Stimulated activated CD8-positive, alpha-beta memory T cell treated with anti-CD3 and anti-CD28 coated beads, Interleukin-15, amount 100 ng/mL, for 1 hour (primary cell): ENCODE data around the gene RALA.
"Not testable (repeated sequence)": the region's sequence is repeated elsewhere in the genome, so short reads cannot be mapped to it uniquely, and the experiment has no call there.

Experiments used
- DNase-seq: peaks from one replicate; pipeline ENCODE4 v3.0.0-alpha.2; 2020; ENCODE audit warnings: low read depth

Gene RALA

DNA sequence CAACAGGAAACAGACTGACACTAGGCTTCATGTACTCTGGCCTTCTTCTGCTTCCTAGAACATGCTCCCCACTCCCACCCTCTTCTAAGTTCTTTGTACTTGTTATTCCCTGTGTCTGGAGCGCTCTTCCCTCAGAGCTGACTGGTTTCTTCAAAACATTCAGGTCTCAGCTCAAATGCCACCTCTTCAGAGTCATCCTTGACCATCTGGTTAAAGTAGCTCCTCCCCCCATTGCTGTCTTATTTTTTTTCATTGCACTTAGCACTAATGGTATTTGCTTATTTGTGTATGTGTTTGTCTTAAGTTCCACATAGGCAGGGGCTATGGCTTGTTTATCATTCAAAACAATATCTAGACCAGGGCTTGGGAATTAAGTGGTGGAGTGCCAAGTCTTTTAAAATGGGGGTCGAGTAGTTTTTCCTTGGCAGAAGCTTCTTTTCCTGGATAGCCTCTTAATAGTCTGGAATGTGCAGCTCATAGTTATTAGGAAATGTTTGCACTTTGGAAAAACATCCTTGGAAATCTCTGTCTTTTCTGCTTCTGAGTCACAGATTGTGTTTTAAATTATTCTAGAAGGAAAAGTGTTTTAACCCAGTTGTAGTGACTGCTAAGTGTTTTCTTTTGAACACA lies 60.0 kb downstream of the RALA start:
- DNase-seq: no peak

DNA sequence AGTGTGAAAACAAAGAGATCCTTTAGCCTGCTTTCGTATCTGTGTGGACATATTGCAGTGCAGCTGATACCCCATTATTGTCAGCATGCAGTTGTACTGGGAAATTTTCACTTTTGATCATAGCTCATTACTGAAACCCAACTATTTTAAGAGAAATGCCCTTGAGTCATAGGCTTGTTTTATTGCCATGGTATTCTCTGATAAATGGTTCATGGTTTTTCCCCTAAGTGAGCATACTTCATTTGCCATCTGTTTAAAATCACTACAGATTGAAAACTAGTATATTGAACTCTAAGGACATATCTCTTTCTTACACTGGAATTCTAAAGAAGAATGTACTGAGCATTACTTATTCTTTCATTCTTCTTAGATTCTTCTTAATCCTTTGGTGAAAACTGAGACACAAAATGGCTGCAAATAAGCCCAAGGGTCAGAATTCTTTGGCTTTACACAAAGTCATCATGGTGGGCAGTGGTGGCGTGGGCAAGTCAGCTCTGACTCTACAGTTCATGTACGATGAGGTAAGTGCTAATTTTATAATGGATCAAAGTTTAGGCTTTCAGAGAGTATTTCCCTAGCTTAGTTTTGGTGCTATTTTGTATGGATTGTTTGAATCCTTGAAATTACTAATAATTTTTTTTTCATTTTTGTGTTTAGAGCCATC lies 63.0 kb downstream of the RALA start:
- no peak for DNase-seq

DNA sequence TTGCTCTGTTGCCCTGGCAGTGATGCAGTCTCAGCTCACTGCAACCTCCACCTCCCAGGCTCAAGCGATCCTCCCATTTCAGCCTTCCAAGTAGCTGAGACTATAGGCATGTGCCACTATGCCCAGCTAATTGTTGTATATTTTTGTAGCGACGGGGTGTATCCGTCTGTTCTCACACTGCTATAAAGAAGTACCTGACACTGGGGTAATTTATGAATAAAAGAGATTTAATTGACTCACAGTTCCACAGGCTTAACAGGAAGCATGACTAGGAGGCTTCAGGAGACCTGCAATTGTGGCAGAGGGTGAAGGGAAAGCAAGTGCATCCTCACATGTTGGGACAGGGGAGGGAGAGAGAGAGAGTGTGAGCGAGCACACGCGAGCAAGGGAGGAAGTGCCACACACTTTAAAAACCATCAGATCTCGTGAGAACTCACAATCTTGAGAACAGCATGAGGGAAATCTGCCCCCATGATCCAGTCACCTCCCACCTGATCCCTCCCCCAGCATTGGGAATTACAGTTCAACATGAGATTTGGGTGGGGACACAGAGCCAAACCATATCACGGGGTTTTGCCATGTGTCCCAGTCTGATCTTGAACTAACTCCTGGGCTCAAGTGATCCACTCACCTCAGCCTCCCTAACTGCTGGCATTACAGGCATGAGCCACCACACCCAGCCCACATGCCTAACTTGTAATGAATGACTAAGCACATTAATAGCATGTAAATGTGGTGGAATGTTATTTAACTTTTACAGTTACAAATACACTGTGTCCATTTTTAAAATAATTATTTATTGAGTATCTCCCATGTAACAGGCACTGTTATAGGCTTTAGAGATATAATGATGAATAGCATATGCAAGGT lies 65.5 kb downstream of the RALA start:
- DNase-seq: no peak

DNA sequence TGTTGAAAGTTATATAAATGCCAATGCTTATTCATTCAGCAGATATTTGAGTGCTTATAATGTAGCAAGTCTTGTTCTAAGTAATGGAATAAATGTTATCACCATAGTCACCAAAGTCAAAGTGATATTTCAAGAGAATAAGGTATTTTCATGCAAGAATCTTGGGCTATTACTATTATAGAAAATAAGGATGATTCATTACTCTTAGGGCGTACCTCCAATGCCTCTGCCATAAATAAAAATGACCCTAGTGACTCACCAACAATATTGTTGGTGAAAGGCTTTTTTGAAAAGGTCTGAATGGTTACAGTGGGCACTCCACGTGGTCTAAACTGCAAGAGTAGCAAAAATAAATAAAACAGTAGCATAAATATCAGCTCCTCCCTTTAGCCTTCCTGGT lies 68.4 kb downstream of the RALA start:
- DNase-seq: no peak

DNA sequence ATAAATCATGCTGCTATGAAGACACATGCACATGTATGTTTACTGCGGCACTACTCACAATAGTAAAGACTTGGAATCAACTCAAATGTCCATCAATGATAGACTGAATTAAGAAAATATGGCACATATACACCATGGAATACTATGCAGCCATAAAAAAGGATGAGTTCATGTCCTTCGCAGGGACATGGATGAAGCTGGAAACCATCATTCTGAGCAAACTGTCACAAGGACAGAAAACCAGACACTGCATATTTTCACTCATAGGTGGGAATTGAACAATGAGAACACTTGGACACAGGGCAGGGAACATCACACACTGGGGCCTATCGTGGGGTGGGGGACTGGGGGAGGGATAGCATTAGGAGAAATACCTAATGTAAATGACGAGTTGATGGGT lies 69.7 kb downstream of the RALA start:
- DNase-seq: not testable (repeated sequence)

DNA sequence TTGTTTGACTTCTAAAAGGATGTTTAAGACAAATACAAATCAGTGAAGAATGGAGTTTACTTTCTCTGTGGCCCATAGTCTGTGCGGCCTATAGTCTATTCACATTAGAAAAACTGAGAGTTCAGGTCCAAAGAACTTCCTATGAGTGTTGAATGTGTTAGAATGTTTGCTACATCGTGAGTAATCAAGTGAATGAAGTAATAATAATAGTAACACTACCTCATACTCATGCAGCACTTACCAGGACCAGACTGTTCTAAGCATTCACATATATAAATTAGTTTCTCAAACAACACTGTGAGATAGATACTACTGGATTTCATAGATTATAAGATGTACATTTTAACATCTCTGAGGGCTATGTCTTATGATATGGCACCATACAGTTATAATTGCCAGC lies 70.4 kb downstream of the RALA start:
- DNase-seq: no peak

DNA sequence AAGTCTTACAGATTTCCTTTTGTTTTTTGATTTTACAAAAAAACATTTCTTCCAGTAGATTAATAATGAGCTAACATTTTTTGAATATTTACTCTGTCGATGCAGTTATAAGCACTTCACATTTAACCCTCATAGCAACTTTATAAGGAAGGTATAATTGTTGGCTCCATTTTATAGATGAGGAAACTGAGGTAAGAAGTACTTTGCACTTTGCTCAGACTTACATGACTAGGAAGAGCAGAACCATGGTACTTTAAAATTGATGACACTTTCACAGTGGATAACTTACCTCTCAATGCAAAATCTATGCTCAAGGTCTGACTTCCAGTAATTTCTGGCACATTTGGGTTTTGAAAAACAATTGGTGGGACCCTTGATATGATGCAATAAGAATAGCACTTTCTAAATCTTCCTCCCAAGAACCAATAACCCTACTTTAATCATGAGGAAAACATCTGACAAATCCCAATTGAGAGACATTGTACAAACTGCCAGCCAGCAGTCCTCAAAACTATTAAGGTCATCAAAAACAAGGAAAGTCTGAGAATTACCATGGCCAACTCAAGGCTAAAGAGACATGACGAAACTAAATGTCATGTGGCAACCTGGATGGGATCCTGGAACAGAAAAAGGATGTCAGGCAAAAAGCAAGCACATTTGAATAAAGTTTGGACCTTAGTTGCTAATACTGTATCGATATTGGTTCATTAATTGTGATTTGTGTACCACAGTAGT lies 72.6 kb downstream of the RALA start:
- no peak for DNase-seq

DNA sequence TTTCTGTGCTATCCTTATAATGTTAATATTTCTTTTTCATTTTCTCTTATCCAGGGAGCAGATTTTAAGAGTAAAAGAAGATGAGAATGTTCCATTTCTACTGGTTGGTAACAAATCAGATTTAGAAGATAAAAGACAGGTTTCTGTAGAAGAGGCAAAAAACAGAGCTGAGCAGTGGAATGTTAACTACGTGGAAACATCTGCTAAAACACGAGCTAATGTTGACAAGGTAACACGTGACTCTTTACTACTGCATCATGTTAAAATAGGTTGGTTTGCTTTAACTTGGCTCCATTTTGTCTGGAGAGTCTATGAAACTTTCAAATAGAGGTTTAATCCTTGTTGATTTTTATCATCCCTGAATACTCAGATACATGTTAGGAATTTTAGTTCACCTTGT lies 73.3 kb downstream of the RALA start:
- DNase-seq: no peak

DNA sequence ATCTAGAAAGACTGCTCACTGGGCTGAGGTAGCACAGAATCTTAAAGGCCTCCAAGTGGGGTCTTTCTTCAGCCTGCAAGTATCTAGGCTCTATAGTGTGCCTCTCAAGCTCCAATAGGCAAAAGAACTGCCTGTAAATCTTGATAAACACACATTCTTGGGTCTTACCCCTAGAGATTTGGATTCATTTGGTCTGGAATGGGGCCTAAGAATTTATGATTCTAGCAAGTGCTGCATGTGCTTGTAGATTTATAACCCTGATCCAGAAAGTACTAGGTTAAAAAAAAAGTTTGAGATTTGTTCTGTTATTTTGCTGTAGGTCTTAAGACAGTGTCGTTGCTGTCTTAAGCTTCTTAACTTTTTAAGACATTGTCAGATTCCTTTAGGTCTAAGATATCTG lies 74.1 kb downstream of the RALA start:
- no peak for DNase-seq

DNA sequence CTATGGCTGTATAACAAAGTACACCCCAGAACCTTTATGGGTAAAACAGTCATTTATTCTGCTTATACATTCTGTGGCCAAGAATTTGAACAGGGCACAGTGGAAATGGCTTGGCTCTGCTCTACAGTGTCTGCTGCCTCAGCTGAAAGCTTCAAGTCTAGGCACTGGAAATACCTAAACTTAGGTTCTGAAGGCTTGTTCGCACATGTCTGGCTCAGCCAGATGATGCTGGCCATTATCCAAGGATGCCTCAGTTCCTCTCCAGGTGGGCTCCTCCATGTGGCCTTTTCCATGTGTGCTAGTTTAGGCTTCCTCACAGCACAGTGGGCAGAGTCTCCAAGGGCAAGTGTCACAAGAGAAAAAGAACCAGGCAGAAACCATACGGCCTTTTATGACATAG lies 76.8 kb downstream of the RALA start:
- DNase-seq: no peak

DNA sequence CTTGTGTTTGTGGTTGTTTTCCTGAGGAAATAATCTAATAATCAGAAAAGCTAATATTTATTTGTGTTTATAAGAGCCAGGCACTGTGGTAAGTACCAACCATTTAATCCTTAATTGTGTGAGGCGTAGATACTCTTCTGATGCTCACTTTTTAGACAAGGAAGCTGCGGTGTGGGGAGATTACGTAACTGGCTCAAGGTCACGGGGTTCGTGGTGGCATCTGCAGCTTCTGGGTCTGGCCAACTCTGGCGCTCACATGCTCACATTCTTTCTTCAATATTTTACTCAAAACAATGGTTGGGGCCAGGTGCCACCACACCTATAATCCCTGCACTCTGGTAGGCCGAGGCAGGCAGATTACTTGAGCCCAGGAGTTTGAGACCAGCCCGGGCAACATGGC lies 77.6 kb downstream of the RALA start:
- DNase-seq: no peak

DNA sequence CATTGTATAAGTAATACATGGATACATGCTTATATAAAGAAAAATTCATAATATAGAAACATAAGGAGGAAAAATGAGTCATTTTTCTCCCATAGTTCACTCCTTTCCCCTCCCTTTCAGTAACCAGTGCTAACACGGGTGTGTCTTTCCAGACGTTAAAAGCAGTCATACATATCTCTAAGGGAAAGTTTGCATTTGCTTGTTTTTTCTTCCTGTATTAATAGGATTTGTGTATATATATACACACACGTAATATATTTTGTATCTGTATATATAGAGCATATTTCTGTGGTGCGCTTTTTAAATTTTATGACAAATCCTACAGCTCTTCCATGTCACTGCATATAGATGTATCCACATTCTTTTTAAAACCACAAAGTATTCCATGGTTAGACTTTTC lies 78.8 kb downstream of the RALA start:
- DNase-seq: no peak

DNA sequence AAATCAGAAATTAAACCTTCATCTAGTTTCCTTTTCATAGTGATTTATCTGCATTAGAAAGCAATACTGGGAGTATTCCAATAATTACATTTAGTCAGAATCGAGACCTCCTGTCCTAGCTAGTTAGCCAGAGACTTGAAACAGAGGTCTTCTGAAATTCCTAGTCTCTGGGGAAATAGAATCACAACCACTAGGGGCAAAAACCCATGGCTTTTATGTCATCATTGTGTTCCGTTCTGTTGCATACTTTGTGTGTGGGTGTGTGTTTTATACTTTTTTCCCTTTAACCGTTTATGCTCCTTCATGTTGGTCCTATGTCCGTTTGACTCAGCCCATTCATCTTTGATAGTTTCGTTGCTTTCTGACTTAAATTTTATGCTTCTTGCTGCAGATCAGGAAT lies 79.8 kb downstream of the RALA start:
- DNase-seq: no peak

DNA sequence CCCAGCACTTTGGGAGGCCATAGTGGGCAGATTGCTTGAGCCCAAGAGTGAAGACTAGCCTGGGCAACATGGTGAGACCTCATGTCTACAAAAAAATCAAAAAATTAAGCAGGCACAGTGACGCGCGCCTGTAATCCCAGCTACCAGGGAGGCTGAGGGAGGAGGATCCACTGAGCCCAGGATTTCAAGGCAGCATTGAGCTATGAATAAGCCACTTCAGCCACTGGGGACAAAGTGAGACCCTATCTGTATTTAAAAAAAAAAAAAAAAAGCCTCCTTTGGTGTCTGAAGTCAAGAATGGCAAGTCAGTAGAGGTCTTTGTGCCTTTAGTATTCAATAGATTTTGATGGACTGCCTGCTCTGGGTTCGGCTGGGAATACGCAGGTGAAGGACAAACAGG lies 85.7 kb downstream of the RALA start:
- no peak for DNase-seq

DNA sequence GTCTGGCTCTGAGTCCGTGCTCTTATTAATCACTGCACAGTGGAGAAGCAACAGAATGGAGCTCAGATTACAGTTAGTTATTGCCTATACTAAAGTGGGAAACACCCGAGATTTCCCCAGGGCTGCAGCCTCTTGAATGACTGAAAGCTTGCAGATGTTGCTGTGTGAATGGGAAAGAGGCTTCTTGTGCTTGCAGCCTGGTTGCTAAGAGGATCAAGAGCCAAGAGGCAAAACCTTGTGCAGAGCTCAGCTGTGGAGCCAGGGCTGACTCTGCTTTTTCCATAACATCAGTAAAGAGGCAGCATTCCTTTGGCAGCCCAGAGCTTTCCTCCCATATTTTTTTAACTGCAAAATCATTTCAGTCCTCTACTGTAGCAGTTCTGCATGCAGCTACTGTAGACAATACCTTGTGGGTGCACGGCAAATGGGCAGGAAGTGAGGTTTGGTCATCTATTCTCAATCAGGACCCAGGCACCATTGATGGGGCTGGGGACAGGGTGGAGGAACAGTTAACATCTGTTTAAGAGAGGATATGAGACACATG lies 86.5 kb downstream of the RALA start:
- no peak for DNase-seq

DNA sequence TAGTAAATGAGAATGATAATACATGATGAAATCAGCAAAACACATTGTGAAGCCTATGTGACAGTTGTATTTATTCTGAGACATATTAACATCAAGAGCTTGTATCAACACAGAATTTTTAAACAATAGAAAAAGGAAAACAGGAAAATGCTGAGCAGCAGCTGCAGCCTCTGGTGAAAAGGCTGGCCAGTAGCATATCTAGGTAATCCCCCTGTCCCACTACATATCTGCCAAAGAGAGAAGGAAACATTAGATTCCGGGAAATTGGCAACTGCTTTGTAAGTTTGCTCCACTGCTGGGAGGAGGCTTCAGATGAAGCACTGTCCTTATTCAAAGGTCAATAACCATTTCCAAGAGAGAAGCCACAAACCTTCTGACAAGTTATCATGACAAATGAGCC lies 89.4 kb downstream of the RALA start:
- DNase-seq: no peak

DNA sequence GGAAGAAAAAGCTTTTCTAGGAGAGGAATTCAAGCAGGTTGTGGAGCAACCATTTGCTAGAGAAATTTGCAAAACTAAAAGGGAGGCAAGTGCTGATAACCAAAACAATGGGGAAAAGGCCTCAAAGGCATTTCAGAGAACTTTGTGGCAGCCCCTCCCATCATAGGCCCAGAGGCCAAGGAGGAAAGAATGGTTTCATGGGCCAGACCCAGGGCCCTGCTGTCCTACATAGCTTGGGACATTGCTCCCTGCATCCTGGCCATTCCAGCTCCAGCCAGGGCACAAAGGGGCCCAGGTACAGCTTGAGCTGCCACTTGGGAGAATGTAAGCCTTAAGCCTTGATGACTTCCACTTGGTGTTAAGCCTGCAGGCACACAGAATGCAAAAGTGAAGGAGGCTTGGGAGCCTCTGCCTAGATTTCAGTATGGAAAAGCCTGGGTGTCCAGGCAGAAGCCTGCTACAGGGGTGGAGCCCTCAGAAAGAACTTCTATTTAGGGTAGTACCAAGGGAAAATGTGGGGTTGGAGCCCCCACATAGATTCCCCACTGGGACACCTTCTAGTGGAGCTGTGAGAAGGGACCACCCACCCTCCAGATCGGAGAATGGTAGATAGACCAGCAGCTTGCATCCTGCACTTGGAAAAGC lies 91.2 kb downstream of the RALA start:
- no peak for DNase-seq

DNA sequence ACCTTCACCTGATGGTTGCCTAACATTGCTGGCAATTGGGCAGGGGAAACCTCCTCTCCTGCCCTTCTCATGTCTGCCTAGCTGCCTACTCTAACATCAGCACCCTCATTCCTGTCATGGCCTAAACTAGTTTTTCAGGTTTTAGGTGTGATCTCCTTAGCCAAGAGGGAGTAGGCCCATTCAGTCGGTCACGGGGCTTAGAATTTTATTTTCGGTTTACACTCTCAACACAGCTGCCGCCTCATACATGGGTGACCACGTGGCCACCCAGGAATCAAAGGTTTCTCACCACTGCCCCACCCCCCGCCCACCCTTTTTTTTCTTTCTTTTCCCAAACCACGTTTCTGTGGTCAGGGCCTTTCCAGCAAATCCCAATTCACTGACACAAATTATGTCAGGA lies 97.2 kb downstream of the RALA start:
- DNase-seq: no peak

DNA sequence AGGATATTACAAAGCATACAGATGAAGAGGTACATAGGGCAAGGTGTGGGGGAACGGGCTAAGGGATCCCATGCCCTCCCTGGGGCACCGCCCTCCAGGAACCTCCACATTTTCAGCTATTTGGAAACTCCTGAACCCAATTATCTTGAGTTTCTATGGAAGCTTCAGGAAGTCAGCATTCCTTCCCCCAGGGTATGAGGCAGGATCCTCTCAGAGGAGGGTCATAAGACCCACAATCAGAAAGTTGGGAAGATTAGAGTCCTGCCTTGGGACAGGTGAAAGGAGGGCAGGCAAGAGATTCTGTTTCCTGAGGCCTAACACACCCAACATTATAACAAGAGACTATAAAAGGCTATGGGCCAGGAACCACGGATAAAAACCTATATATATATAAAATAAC lies 98.0 kb downstream of the RALA start:
- DNase-seq: no peak

DNA sequence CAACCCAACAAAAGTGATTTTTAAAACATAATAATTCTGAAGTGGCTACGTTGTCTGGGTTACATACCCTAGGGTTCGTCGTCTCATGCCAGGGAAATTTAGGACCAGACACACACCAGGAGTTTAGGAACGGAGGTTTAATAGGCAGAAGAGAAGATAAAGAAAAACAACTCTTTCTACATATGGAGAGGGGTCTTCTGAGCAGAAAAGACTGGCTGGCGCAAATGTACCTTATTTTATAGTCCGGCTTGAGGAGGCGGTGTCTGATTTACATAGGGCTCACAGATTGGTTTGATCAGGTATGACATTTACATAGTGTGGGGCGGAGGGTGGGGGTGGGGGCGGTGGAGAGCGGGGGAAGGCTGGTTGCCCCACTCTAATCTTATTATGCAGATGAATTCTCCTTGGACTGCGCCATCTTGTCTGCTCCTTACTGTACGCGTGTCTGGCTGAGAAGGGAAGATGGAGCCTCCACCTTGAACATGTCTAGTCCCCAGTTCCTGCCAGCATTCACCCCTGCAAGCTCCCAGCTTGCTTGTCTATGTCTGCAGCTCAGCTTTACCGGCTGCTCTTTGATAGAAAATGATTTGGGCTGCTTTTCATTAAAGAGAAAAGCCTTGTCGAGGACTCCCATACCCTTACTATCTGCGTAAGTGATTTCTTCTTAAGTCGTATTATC lies 98.7 kb downstream of the RALA start:
- DNase-seq: no peak
